IPS-18a (cell line): ENCODE data around the gene SECISBP2.
"Not testable (repeated sequence)": the region's sequence is repeated elsewhere in the genome, so short reads cannot be mapped to it uniquely, and the experiment has no call there.

Experiments
- H3K27ac ChIP-seq: one replicate; pipeline ENCODE4 v1.5.1; 2013; ENCODE audit warnings: low read length
- H3K27me3 ChIP-seq: one replicate; pipeline ENCODE4 v1.6.1; 2013; ENCODE audit warnings: mild to moderate bottlenecking, low read length; ENCODE audit not compliant: control insufficient read depth, insufficient read depth
- H3K36me3 ChIP-seq: one replicate; pipeline ENCODE4 v1.6.1; 2013; ENCODE audit warnings: low read depth, low read length; ENCODE audit not compliant: control insufficient read depth
- H3K4me1 ChIP-seq: one replicate; pipeline ENCODE4 v1.6.1; 2013; ENCODE audit warnings: low read depth, low read length; ENCODE audit not compliant: control insufficient read depth
- H3K4me3 ChIP-seq: one replicate; pipeline ENCODE4 v1.5.1; 2013; ENCODE audit warnings: low read length
- H3K9ac ChIP-seq: one replicate; pipeline ENCODE4 v1.6.1; 2013; ENCODE audit warnings: mild to moderate bottlenecking, low read length, moderate library complexity
- H3K9me3 ChIP-seq: one replicate; pipeline ENCODE4 v1.6.1; 2013; ENCODE audit warnings: low read depth, low read length; ENCODE audit not compliant: control insufficient read depth

The SECISBP2 gene

DNA sequence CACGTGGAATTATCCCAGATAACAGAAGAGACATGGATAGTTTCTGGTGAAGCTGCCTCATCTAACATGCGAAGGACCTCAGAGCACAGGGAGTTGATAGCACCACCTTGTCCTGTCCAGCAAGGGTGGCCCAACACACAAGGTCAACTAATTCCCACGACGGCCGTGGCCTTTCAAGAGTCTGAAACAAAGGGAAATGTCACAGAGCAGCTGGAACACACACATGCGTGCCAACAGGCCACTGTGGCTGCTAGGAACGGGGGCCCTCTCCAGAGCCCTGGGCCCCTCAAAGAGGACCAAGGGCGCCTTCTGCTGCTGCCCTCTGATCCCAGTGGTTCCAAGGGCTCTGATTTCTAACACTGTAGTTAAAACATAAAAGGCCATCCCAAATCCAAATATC lies 50.7 kb downstream of the SECISBP2 start:
- no peak overlapping the region for H3K4me3 ChIP-seq
- no peak overlapping the region for H3K9ac ChIP-seq
- H3K27me3 ChIP-seq: no peaks in the 10 kb centered on the region
- no peaks in the 10 kb centered on the region for H3K36me3 ChIP-seq
- H3K4me1 ChIP-seq: no peaks in the 10 kb centered on the region
- H3K9me3 ChIP-seq: no peaks in the 10 kb centered on the region
- no peak overlapping the region for H3K27ac ChIP-seq

DNA sequence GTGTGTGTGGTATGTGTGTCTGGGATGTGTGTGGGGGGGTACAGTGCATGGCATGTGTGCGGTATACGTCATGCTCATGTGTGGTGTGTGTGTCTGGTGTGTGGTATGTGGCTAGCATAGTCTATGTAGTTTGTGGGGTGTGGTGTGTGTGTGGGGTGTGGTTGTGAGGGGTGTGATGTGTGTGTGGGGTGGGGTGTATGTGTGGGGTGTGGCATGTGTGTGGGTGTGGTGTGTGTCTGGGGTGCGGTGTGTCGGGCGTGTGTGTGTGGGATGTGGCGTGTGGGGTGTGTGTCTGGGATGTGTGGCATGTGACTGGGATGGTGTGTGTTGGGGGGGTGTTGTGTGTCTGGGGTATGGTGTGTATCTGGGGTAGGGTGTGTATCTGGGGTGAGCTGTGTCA lies 52.3 kb downstream of the SECISBP2 start:
- Histone ChIP-seq H3K27me3 (no peaks in the 10 kb centered on the region), H3K4me3 (no peak overlapping the region), H3K27ac (no peak overlapping the region), H3K4me1 (no peaks in the 10 kb centered on the region), H3K9me3 (no peaks in the 10 kb centered on the region), H3K9ac (no peak overlapping the region), H3K36me3 (no peaks in the 10 kb centered on the region)

DNA sequence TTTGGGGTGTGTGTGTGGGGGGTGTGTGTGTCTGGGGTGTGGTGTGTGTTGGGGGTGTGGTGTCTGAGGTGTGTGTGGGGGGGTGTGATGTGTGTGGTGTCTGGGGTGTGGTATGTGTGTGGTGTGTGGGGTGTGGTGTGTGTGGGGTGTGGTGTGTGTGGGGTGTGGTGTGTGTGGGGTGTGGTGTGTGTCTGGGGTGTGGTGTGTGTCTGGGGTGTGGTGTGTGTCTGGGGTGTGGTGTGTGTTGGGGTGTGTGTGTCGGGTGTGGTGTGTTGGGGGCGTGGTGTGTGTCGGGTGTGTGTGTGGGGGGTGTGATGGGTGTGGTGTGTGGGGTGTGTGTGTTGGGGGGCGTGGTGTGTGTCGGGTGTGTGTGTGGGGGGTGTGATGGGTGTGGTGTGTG lies 53.5 kb downstream of the SECISBP2 start:
- not testable (repeated sequence) for H3K27me3 ChIP-seq, H3K9me3 ChIP-seq, H3K9ac ChIP-seq, H3K4me3 ChIP-seq, H3K27ac ChIP-seq, H3K36me3 ChIP-seq, H3K4me1 ChIP-seq

- H3K4me1 ChIP-seq: no peaks in the 10 kb centered on the region
- H3K36me3 ChIP-seq: no peaks in the 10 kb centered on the region
- no peak overlapping the region for H3K27ac ChIP-seq
- no peak overlapping the region for H3K9ac ChIP-seq
- H3K27me3 ChIP-seq: no peaks in the 10 kb centered on the region
- H3K9me3 ChIP-seq: no peaks in the 10 kb centered on the region
- no peak overlapping the region for H3K4me3 ChIP-seq
These were observed 54.0 kb downstream of the SECISBP2 start for GRCh38 chr9:89372230-89372816.

- no peak overlapping the region for H3K9ac ChIP-seq
- H3K27me3 ChIP-seq: no peaks in the 10 kb centered on the region
- H3K9me3 ChIP-seq: no peaks in the 10 kb centered on the region
These were observed 54.7 kb downstream of the SECISBP2 start for GRCh38 chr9:89372979-89373378.

DNA sequence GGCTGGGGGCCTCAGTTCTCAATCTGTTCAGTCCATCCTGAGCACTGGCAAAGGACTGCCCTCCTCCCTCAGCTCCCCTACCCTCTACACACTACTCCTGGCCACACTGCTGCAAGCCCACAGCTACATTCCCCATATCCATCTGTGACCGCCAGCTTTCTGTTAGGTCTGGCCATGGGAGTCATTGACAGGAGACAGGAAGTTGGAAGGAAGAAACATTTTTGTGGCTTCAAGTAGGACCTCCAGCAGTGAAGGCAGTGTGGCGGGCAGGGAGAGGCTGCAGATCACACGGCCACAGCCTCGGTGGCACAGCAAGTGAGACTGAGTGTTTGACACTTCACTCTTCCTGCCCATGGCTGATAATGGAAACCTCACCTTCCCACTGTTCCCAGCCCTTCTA lies 55.9 kb downstream of the SECISBP2 start:
- H3K9ac ChIP-seq: no peak overlapping the region
- H3K27ac ChIP-seq: no peak overlapping the region
- H3K27me3 ChIP-seq: no peaks in the 10 kb centered on the region
- no peaks in the 10 kb centered on the region for H3K4me1 ChIP-seq
- no peak overlapping the region for H3K4me3 ChIP-seq
- H3K36me3 ChIP-seq: peaks cover 2% of the 10 kb centered on the region
- H3K9me3 ChIP-seq: no peaks in the 10 kb centered on the region

More at GRCh38 chr9:89372979-89373378, 54.7 kb downstream of the SECISBP2 start:
- no peaks in the 10 kb centered on the region for H3K4me1 ChIP-seq
- H3K27ac ChIP-seq: no peak overlapping the region
- H3K36me3 ChIP-seq: no peaks in the 10 kb centered on the region
- no peak overlapping the region for H3K4me3 ChIP-seq

DNA sequence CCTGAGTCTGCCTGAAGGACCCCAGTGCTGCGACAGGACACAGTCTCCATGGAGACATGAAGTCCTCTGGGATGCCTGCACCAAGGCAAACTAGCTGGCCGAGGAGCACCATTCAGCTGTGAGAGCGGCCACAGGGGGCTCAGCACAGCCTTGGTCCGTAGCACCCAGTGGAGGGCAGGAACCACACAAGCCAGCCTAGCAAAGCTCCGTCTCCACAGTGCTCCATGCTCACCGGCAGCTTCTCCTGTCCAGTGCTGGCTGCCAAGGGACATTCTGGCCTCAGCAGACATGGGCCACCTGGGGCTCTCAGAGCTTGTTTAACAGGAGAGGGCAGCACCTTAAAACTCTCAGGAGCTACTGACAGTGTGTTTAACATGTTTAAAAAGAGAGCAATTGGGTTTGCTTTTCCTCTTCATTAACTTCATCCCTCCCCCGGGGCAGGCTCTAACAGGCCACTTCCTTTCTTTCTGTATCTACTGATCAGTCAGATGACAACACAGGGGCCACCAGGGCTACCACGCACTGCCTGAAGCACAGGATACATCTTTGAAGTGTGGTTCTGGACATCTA lies 57.0 kb downstream of the SECISBP2 start:
- Histone ChIP-seq H3K4me1 (no peaks in the 10 kb centered on the region), H3K27me3 (no peaks in the 10 kb centered on the region), H3K9ac (no peak overlapping the region), H3K36me3 (peaks cover 6% of the 10 kb centered on the region), H3K27ac (no peak overlapping the region), H3K9me3 (no peaks in the 10 kb centered on the region), H3K4me3 (no peak overlapping the region)

GRCh38 chr9:89376286-89376685 lies 58.0 kb downstream of the SECISBP2 start:
- no peak overlapping the region for H3K9ac ChIP-seq
- no peak overlapping the region for H3K4me3 ChIP-seq
- no peak overlapping the region for H3K27ac ChIP-seq
- no peaks in the 10 kb centered on the region for H3K4me1 ChIP-seq
- H3K27me3 ChIP-seq: no peaks in the 10 kb centered on the region
- peaks cover 8% of the 10 kb centered on the region for H3K36me3 ChIP-seq
- H3K9me3 ChIP-seq: no peaks in the 10 kb centered on the region

GRCh38 chr9:89376741-89377351 lies 58.5 kb downstream of the SECISBP2 start:
- Histone ChIP-seq H3K27me3 (no peaks in the 10 kb centered on the region), H3K9ac (no peak overlapping the region), H3K4me3 (no peak overlapping the region), H3K9me3 (no peaks in the 10 kb centered on the region), H3K4me1 (no peaks in the 10 kb centered on the region), H3K27ac (no peak overlapping the region), H3K36me3 (peaks cover 13% of the 10 kb centered on the region)

DNA sequence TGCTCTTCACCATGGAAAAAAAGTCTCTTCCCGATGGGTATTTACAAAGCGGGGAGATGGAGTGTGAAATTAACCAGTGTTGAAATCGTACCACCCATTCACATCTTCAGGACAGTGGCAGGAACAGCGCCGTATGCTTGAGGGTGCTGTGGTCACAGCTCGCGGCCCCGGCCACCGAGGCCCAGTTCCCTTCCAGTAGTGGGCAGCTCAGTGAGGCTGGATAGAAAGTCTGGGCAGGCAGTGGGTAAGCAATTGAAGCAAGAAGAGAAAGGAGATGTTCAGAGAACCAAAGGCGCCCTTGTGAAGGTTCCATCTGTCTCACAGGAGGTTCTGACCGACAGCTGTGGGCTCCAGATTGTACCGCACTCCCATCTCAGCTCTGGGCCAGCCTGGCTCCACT lies 59.1 kb downstream of the SECISBP2 start:
- H3K9ac ChIP-seq: no peak overlapping the region
- H3K27me3 ChIP-seq: no peaks in the 10 kb centered on the region
- no peaks in the 10 kb centered on the region for H3K4me1 ChIP-seq
- peaks cover 15% of the 10 kb centered on the region for H3K36me3 ChIP-seq
- no peaks in the 10 kb centered on the region for H3K9me3 ChIP-seq
- no peak overlapping the region for H3K4me3 ChIP-seq
- H3K27ac ChIP-seq: no peak overlapping the region

DNA sequence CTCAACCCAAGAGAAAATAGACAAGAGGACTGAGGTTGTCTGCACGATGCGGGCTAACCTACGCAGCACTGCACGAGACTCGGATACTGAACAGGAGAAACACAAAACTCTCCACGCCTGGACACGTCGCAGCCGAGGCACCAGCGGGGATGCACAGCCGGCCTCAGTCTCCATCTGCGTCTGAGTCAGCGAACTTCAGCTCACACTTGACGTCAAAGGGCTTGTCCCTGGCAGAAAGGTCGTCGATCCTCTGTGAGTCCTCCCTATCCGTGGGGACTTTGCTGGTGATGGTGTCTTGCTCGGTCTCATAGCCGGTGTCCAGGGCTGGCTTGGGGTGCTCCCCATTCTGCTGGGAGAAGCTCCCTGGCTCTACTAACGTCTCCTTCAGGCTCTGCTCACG lies 60.2 kb downstream of the SECISBP2 start:
- no peaks in the 10 kb centered on the region for H3K4me1 ChIP-seq
- no peaks in the 10 kb centered on the region for H3K27me3 ChIP-seq
- H3K36me3 ChIP-seq: peaks cover 16% of the 10 kb centered on the region
- no peak overlapping the region for H3K27ac ChIP-seq
- H3K4me3 ChIP-seq: no peak overlapping the region
- H3K9ac ChIP-seq: no peak overlapping the region
- no peaks in the 10 kb centered on the region for H3K9me3 ChIP-seq

DNA sequence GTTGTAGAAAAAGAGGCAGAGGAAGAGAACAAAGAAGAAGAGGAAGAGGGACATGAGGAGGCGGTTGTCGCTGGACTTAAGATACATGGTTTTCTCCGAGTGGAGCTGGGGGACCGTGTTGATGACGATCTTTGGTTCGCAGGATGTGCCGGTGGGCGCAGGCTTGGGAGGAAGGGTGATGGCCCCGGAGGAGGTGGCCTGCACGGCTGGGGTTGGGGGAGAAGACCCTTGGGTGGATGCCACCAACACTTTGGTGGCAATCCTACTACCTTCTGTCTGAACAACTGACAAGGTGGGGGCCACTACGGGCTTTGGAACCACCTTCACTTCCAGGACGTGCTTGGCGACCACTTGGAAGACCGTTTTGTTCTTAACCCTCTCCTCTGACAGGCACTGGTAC lies 60.7 kb downstream of the SECISBP2 start:
- H3K9ac ChIP-seq: no peak overlapping the region
- no peak overlapping the region for H3K4me3 ChIP-seq
- H3K4me1 ChIP-seq: no peaks in the 10 kb centered on the region
- H3K36me3 ChIP-seq: peaks cover 19% of the 10 kb centered on the region
- H3K9me3 ChIP-seq: no peaks in the 10 kb centered on the region
- no peak overlapping the region for H3K27ac ChIP-seq
- no peaks in the 10 kb centered on the region for H3K27me3 ChIP-seq
